IPS DF 4.7 (cell line): ENCODE data around the gene RALGDS.

Experiments used
- DNase-seq: peaks from one replicate; pipeline ENCODE4 v3.0.0-alpha.2; 2013; ENCODE audit warnings: low spot score; ENCODE audit errors: extremely low read depth

The RALGDS gene

GRCh38 chr9:133137451-133138231 is 16.6 kb upstream of the RALGDS start:
- DNase-seq: no peak

- DNase-seq: no peak
These were observed 14.2 kb upstream of the RALGDS start for GRCh38 chr9:133135146-133135745.

- DNase-seq: no peak
These were observed 13.5 kb upstream of the RALGDS start for GRCh38 chr9:133134388-133135145.

GRCh38 chr9:133133681-133134387 is 12.8 kb upstream of the RALGDS start:
- no peak for DNase-seq

- DNase-seq: no peak
These were observed 11.1 kb upstream of the RALGDS start for GRCh38 chr9:133132174-133132573.

GRCh38 chr9:133131506-133131905 is 10.5 kb upstream of the RALGDS start:
- no peak for DNase-seq

- DNase-seq: no peak
These were observed 9.7 kb upstream of the RALGDS start for GRCh38 chr9:133130685-133131244.

- no peak for DNase-seq
These were observed 8.2 kb upstream of the RALGDS start for GRCh38 chr9:133129001-133129795.

- no peak for DNase-seq
These were observed 7.1 kb upstream of the RALGDS start for GRCh38 chr9:133128152-133128551.

GRCh38 chr9:133127340-133127981 is 6.4 kb upstream of the RALGDS start:
- DNase-seq: no peak

- DNase-seq: no peak
These were observed 5.8 kb upstream of the RALGDS start for GRCh38 chr9:133126697-133127339.

GRCh38 chr9:133125941-133126696 is 5.1 kb upstream of the RALGDS start:
- DNase-seq: no peak

GRCh38 chr9:133124907-133125275 is 3.9 kb upstream of the RALGDS start:
- DNase-seq: no peak

GRCh38 chr9:133124123-133124906 is 3.3 kb upstream of the RALGDS start:
- no peak for DNase-seq

GRCh38 chr9:133122935-133123611 is 2.0 kb upstream of the RALGDS start:
- DNase-seq: no peak

GRCh38 chr9:133122605-133122934 is 1.5 kb upstream of the RALGDS start:
- no peak for DNase-seq

GRCh38 chr9:133121915-133122550 is 993 bp upstream of the RALGDS start:
- DNase-seq: no peak
